DOHH2 (cell line): ENCODE data around the gene KIF20B.

Source experiments
- EZH2phosphoT487 ChIP-seq: fragments of 200-600 bp; sonication (generic); IDR thresholded peaks from 2 replicates; pipeline ENCODE4 v1.6.1; 2017; ENCODE audit warnings: borderline replicate concordance, mild to moderate bottlenecking, antibody characterized with exemption, low read length, moderate library complexity, mixed read lengths
- TF ChIP-seq, protein P1 (sequence below): fragments of 200-600 bp; sonication (generic); IDR thresholded peaks from one replicate; pipeline ENCODE4 v1.5.1; 2014; ENCODE audit warnings: antibody characterized with exemption, mild to moderate bottlenecking, low read depth, low read length; ENCODE audit not compliant: poor library complexity, severe bottlenecking

DNA sequence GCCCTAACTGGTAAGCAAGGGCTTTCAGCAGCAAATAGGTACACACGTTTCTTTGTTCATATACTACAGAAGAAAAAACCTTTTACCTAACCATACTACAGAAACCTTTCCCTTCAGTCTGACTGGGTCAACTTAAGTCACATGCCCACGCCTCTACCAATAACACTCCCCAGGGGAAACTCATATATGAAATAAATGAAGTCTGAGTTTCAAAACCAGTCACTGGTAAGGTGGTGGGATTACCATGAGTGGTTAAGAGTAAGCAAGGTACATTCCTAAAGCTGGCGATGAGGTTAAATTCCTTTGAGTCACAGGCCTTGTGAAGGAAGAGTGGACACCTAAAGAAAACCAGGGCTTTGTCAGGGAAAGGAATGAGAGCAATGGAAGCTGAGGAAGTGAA is 21.4 kb upstream of the KIF20B start:
- TF ChIP-seq, protein P1, sequence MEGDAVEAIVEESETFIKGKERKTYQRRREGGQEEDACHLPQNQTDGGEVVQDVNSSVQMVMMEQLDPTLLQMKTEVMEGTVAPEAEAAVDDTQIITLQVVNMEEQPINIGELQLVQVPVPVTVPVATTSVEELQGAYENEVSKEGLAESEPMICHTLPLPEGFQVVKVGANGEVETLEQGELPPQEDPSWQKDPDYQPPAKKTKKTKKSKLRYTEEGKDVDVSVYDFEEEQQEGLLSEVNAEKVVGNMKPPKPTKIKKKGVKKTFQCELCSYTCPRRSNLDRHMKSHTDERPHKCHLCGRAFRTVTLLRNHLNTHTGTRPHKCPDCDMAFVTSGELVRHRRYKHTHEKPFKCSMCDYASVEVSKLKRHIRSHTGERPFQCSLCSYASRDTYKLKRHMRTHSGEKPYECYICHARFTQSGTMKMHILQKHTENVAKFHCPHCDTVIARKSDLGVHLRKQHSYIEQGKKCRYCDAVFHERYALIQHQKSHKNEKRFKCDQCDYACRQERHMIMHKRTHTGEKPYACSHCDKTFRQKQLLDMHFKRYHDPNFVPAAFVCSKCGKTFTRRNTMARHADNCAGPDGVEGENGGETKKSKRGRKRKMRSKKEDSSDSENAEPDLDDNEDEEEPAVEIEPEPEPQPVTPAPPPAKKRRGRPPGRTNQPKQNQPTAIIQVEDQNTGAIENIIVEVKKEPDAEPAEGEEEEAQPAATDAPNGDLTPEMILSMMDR = no peak
- no peak for TF ChIP-seq EZH2phosphoT487
